Measurements from ENCODE around the gene CDC37L1.

The CDC37L1 gene

GRCh38 chr9:4714266-4715016 lies 35.1 kb downstream of the CDC37L1 start:
- DNase-seq (ENCODE audit: low read depth in 2 of 2), result no peak

- DNase-seq (ENCODE audit: low read depth in 2 of 2), result no peak
Observed at GRCh38 chr9:4716163-4716562, 36.8 kb downstream of the CDC37L1 start.

GRCh38 chr9:4717815-4718214 lies 38.4 kb downstream of the CDC37L1 start:
- no peak for DNase-seq (ENCODE audit: low read depth in 2 of 2)

- no peak for DNase-seq (ENCODE audit: low read depth in 2 of 2)
Observed at GRCh38 chr9:4718911-4719310, 39.5 kb downstream of the CDC37L1 start.

- no peak for DNase-seq (ENCODE audit: low read depth in 2 of 2)
Observed at GRCh38 chr9:4721736-4722135, 42.4 kb downstream of the CDC37L1 start.

- no peak for DNase-seq (ENCODE audit: low read depth in 2 of 2)
Observed at GRCh38 chr9:4725706-4726442, 46.5 kb downstream of the CDC37L1 start.

DNA sequence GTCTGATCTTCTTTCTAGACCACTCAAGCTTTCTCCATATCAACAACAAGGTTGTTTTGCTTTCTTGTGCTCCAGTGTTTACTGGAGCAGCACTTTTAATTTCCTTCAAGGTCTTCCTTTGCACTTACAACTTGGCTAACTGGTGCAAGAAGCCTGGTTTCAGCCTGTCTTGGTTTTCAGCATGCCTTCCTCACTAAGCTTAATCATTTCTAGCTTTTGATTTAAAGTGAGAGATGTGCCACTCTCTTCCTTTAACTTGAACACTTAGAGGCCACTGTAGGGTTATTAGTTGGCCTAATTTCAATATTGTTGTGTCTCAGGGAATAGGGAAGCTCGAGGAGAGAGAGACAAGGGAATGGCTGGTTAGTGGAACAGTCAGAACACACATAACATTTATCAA lies 48.2 kb downstream of the CDC37L1 start:
- no peak for DNase-seq (ENCODE audit: low read depth in 2 of 2)

GRCh38 chr9:4732890-4733289 lies 53.5 kb downstream of the CDC37L1 start:
- no peak for DNase-seq (ENCODE audit: low read depth in 2 of 2)

DNA sequence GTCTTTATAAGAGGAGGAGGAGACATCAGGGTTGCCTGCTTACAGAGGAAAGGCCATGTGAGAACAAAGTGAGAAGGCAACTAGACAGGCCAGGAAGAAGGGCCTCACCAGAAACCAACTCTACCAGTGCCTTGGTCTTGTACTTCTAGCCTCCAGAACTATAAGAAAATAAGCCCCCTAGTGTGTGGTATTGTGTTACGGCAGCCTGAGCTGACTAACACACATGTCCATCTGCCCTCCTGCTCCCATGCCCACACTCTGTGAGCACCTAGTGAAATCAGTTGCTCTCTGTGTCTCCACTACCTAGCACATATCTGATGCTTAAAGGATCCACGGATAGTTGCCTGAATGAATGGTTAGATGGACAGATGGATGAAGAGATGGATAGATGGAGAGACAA lies 54.8 kb downstream of the CDC37L1 start:
- no peak for DNase-seq (ENCODE audit: low read depth in 2 of 2)

- DNase-seq (ENCODE audit: low read depth in 2 of 2), result no peak
Observed at GRCh38 chr9:4738866-4739586, 59.7 kb downstream of the CDC37L1 start.

DNA sequence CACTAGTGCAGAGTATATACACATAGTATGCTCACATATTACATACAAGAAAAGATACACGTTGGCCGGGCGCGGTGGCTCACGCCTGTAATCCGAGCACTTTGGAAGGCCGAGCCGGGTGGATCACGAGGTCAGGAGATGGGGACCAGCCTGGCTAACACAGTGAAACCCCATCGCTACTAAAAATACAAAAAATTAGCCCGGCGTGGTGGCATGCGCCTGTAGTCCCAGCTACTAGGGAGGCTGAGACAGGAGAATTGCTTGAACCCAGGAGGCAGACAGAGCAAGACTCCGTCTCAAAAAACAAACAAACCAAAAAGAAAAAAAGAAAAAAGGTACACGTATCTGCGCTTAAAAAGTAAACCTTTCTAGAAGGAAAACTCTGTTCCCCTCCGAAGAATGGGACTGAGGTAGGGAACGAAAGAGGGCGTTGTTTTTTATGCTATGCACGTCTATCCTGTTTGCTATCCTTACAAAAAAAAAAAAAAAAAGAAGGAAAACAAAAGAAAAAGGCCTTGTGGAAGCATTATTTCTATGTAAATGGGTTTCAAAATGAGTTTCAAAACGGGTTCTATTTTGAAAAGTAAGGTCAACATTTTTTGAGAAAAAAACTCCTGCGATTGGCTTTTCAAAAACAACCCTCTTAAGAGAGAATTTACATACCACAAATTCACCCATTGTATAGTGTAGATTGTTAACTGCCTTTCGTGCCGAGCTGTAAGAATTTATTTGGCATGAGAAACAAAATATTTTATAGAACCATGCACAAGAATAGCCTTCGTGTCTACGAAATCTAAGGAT lies 60.4 kb downstream of the CDC37L1 start:
- no peak for DNase-seq (ENCODE audit: low read depth in 2 of 2)

DNA sequence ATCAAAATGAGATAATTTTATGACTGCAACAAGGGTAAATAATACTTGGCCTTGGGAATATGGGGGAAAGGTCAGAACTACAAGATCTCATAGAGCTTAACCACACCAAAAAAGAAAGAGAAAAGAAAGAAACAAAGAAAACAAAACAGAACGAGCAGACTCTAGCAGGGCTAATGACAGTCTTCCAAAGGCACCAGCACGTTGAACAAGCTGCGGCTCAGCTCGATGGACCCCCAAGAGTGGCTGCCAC lies 60.9 kb downstream of the CDC37L1 start:
- DNase-seq (ENCODE audit: low read depth in 2 of 2), result no peak

GRCh38 chr9:4740638-4741364 lies 61.4 kb downstream of the CDC37L1 start, which contains the start of gene AK3:
Gene AK3, minus strand, starts transcription at chr9:4741202. Its CDS starts 115 bp downstream, at chr9:4741087.
- DNase-seq (ENCODE audit: low read depth in 2 of 2), result peak; percentile 61 to 62

DNA sequence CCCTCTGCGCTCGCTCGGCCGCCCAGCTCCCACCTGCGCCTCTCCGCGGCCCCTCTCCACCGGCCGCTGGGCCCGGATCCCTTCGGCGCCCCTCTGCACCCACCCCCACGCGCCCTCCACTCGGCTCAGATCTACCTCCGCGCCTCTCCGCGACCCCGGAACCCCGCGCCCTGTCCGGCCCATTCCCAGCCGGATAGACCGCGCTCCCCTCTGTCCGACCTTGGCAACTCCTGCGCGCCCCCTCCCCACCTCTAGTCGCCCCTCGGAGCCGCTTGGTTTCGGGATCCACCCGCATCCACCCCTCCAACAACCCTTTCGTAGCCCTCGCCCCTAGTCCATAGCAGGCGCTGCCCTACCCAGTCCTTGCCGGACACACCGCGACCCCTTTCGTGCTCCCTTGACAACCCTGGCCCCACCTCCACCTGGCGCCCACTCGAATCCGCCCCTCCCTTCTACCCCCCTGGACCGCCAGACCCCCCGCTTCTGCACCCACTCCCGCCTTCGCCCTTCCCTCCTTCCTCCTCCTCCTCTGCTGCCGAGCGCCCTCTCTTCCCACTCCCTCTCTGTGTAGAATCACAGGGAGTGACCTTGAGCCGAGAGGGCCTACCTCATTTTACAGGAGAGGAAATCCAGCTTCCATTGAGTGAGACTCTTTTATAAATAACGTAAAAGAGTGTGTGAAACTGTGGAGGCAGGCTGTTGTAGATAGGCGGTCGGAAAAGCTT lies 62.2 kb downstream of the CDC37L1 start:
- DNase-seq (ENCODE audit: low read depth in 2 of 2), result no peak

DNA sequence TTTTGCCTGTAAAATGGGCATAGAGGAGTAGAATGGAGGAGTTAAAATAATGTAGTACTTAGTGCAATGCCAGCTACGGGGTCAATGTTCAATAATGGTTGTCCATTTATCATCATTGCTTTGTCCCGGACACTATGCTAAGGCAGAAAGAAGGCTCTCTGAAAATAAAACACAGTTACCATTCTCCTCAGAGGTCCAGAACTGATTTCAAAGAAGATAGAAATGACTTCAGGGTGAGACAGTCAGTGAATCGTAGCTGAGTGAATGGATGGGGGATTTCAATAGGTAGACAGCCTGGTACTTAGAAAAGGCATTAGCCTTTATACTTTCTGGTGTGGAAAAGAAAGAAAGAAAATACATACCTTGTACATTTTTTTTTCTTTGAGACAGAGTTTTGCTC lies 62.9 kb downstream of the CDC37L1 start:
- no peak for DNase-seq (ENCODE audit: low read depth in 2 of 2)

GRCh38 chr9:4743131-4743875 lies 63.9 kb downstream of the CDC37L1 start:
- DNase-seq (ENCODE audit: low read depth in 2 of 2), result no peak

- DNase-seq (ENCODE audit: low read depth in 2 of 2), result no peak
Observed at GRCh38 chr9:4746278-4747030, 67.1 kb downstream of the CDC37L1 start.

DNA sequence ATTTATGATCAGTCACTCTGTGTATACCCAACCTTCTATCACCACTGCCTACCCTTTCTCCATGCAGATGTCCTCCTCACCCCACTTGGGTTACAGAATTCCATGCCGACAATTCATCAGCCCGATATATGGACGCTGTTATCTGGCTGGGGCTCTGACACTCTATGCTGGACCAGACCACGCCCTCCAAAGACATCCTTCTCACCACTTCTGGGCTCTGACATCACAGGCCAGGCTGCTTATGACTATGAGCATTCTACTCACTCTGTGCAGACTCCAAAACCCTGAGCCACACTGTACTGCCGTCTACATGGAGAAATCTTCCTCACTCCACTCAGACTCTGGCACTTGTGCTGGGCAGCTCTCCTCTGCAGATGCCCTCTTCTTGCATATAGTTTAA lies 69.2 kb downstream of the CDC37L1 start:
- DNase-seq (ENCODE audit: low read depth in 2 of 2), result no peak

DNA sequence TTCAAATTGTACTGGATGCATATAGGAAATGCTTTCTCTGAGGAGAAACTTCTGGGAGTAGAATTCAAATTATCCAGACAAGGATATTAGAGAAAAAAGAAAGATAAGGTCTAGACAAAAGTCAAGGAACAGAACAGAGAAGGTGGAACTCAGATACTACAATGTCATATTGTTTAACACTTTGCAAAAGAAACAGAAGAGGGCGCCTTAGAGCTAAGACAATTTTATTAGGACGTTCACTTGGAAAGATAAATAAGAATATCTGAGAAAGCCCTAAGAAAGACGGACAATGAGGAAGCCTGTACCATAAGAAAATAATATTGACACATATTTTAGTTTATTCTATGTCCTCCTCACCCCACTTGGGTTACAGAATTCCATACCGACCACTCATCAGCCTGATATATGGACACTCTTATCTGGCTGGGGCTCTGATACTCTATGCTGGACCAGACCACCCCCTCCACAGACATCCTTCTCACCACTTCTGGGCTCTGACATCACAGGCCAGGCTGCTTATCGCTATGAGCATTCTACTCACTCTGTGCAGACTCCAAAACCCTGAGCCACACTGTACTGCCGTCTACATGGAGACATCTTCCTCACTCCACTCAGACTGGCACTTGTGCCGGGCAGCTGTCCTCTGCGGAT lies 70.8 kb downstream of the CDC37L1 start:
- DNase-seq (ENCODE audit: low read depth in 2 of 2), result no peak
